Glutamatergic neuron (in vitro differentiated cells): ENCODE measurements around the gene FHIT. TPM values are rescaled to one million over a fixed set of nuclear protein-coding genes. Genes with fewer than 3 reads are reported as not detected.

Experiments
- DNase-seq: peaks from one replicate; pipeline ENCODE4 v3.0.0; 2022
- H3K27ac Mint-ChIP-seq: one replicate; pipeline ENCODE4 v1.8.0; 2020; ENCODE audit warnings: mild to moderate bottlenecking, mixed read lengths, inconsistent platforms; ENCODE audit not compliant: unreplicated experiment
- H3K27me3 Mint-ChIP-seq: one replicate; pipeline ENCODE4 v1.8.0; 2020; ENCODE audit warnings: mild to moderate bottlenecking, moderate library complexity, mixed read lengths, inconsistent platforms; ENCODE audit not compliant: unreplicated experiment
- H3K36me3 Mint-ChIP-seq: one replicate; pipeline ENCODE4 v1.8.0; 2020; ENCODE audit warnings: mild to moderate bottlenecking, mixed read lengths, inconsistent platforms; ENCODE audit not compliant: unreplicated experiment
- H3K4me1 Mint-ChIP-seq: one replicate; pipeline ENCODE4 v1.8.0; 2020; ENCODE audit warnings: mild to moderate bottlenecking, low read depth, mixed read lengths, inconsistent platforms; ENCODE audit not compliant: unreplicated experiment
- H3K4me3 Mint-ChIP-seq: one replicate; pipeline ENCODE4 v1.8.0; 2020; ENCODE audit warnings: mild to moderate bottlenecking, mixed read lengths, inconsistent platforms; ENCODE audit not compliant: unreplicated experiment
- H3K9me3 Mint-ChIP-seq: one replicate; pipeline ENCODE4 v1.8.0; 2020; ENCODE audit warnings: mild to moderate bottlenecking, moderate library complexity, mixed read lengths, inconsistent platforms; ENCODE audit not compliant: unreplicated experiment
- total RNA-seq: library from RNA; stranded (reverse); fragmentation: NEBNext Ultra II Directional; extraction: Animal tissue kit (Norgen Biotek cat#: 25700); gene quantifications from one replicate; pipeline ENCODE4 v1.2.1, GENCODE V29; 2021; ENCODE audit not compliant: unreplicated experiment
- TF ChIP-seq, protein P1 (sequence below): fragments of 200-600 bp; sonication (generic); IDR thresholded peaks from one replicate; pipeline ENCODE4 v1.5.0; 2021; ENCODE audit not compliant: partially characterized antibody, unreplicated experiment

Gene FHIT
- total RNA-seq, 1 donor from 2014 or later = 15.2 TPM

DNA sequence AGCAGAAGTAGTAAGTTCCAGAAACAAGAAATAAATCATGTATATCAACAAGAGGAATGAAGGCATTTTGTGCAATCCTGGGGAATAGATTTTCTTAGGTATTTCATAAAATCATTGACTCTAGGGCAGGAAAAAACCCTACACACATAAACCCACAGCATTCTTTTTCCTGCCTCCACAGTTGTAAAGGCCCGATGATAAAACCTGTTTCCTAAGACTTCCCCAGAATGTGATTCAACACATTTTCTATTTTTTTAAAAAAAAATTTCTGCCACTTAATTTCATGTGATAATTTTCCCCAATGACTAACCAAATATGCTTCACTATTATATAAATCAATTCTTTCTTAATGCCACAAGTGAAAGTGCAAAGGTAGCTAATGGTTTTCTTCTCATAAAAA is 407.0 kb downstream of the FHIT start:
- no peaks in the 10 kb centered on the region for H3K9me3 Mint-ChIP-seq
- no peak for DNase-seq
- no peaks in the 10 kb centered on the region for H3K36me3 Mint-ChIP-seq
- H3K27ac Mint-ChIP-seq = no peak overlapping the region
- no peak overlapping the region for H3K4me3 Mint-ChIP-seq
- no peaks in the 10 kb centered on the region for H3K4me1 Mint-ChIP-seq
- H3K27me3 Mint-ChIP-seq = no peaks in the 10 kb centered on the region
- TF ChIP-seq, protein P1, sequence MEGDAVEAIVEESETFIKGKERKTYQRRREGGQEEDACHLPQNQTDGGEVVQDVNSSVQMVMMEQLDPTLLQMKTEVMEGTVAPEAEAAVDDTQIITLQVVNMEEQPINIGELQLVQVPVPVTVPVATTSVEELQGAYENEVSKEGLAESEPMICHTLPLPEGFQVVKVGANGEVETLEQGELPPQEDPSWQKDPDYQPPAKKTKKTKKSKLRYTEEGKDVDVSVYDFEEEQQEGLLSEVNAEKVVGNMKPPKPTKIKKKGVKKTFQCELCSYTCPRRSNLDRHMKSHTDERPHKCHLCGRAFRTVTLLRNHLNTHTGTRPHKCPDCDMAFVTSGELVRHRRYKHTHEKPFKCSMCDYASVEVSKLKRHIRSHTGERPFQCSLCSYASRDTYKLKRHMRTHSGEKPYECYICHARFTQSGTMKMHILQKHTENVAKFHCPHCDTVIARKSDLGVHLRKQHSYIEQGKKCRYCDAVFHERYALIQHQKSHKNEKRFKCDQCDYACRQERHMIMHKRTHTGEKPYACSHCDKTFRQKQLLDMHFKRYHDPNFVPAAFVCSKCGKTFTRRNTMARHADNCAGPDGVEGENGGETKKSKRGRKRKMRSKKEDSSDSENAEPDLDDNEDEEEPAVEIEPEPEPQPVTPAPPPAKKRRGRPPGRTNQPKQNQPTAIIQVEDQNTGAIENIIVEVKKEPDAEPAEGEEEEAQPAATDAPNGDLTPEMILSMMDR = no peak

DNA sequence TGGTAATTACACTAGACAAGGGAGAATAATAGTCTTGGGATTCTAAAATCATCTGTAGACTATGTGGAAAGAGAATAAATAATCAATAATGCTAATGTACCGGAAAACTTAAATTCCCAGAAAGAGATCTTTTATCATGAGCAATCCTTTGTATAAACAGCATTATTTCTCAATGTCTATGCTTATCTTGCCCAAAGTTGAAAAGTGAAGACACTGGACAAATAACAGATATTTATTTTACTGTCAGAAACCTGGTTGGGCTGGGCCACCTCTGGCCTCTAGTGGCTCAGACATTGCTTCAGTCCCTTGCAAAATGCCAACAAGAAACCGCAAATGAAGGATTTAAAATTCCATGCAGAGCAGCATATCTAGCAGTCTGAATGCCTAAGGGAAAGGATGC is 409.9 kb downstream of the FHIT start:
- H3K27ac Mint-ChIP-seq = no peak overlapping the region
- no peaks in the 10 kb centered on the region for H3K9me3 Mint-ChIP-seq
- H3K27me3 Mint-ChIP-seq = no peaks in the 10 kb centered on the region
- TF ChIP-seq, protein P1 = no peak
- no peaks in the 10 kb centered on the region for H3K36me3 Mint-ChIP-seq
- no peak overlapping the region for H3K4me3 Mint-ChIP-seq
- DNase-seq = no peak
- no peaks in the 10 kb centered on the region for H3K4me1 Mint-ChIP-seq

DNA sequence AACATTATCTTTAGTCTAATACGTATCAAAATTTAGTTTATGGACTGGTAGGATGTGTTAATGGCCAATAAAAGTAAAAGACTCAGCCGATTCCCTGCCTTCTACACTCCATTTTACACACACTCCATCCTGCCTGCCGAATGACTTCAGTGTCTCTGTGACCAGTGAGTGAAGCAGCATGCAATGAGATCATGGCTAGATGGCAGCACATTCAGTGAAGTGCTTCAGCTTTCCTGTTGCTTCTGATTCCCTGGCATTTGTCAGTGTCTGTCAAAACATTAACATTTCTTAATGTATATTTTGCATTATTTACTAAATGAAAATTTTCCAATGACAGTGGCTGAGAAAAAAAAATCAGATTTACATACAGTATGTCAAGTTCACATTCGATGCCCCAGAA is 412.0 kb downstream of the FHIT start:
- H3K27ac Mint-ChIP-seq = no peak overlapping the region
- TF ChIP-seq, protein P1 = no peak
- no peaks in the 10 kb centered on the region for H3K4me1 Mint-ChIP-seq
- DNase-seq = no peak
- no peaks in the 10 kb centered on the region for H3K36me3 Mint-ChIP-seq
- H3K27me3 Mint-ChIP-seq = no peaks in the 10 kb centered on the region
- H3K9me3 Mint-ChIP-seq = no peaks in the 10 kb centered on the region
- H3K4me3 Mint-ChIP-seq = no peak overlapping the region

DNA sequence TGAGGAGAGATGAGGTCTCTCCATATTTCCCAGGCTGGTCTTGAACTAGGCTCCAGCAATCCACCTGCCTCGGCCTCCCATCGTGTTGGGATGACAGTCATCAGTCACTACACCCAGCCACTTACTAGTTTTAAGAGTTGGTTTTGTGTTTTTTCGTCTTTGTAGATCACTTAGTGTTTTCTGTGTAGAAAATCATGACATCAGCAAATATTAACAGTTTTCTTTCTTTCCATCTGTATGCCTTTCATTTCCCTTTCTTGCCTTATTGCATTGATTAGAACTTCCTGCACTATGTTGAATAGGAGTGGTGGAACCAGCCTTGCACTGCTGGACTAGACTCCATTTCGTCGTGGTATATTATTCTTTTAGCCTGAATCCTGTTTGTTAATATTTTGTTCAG is 415.5 kb downstream of the FHIT start:
- Mint-ChIP-seq H3K36me3 (no peaks in the 10 kb centered on the region), H3K4me1 (no peaks in the 10 kb centered on the region), H3K9me3 (no peaks in the 10 kb centered on the region), H3K27me3 (no peaks in the 10 kb centered on the region), H3K4me3 (no peak overlapping the region), H3K27ac (no peak overlapping the region)
- no peak for DNase-seq
- TF ChIP-seq, protein P1 = no peak

DNA sequence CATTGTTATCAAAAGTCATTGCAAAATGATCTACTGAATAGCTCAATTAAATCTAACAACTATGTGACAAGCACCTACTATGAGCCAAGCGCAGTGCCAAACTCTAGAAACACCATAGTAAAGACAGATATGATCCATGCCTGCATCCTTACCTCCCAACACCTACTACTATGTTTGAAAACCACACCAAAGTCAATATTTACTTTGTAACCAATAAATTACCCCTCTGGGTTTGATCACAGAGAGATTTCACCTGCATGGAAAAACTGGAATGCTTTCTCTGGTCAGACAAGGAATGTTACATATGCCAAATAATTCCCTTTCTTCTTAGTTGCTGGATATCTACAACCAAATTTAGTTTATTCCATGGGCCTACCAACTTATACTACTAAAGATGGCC is 422.2 kb downstream of the FHIT start:
- Mint-ChIP-seq H3K4me1 (no peaks in the 10 kb centered on the region), H3K27me3 (no peaks in the 10 kb centered on the region), H3K9me3 (peaks cover 2% of the 10 kb centered on the region), H3K4me3 (no peak overlapping the region), H3K27ac (no peak overlapping the region), H3K36me3 (peaks cover 10% of the 10 kb centered on the region)
- TF ChIP-seq, protein P1 = no peak
- DNase-seq = no peak
